OCI-LY3 (cell line): ENCODE results near the gene AXIN2.

ENCODE experiments used
- EZH2phosphoT487 ChIP-seq: fragments of 200-600 bp; shearing (Covaris generic); IDR thresholded peaks from 2 replicates; pipeline ENCODE4 v1.6.1; 2018; ENCODE audit warnings: antibody characterized with exemption, mixed run types, low read depth
- TF ChIP-seq, protein P1 (sequence below): fragments of 200-600, 300-600 bp; sonication (generic); IDR thresholded peaks from 2 replicates; pipeline ENCODE4 v1.5.1; 2014; ENCODE audit warnings: antibody characterized with exemption, low read length, low read depth

DNA sequence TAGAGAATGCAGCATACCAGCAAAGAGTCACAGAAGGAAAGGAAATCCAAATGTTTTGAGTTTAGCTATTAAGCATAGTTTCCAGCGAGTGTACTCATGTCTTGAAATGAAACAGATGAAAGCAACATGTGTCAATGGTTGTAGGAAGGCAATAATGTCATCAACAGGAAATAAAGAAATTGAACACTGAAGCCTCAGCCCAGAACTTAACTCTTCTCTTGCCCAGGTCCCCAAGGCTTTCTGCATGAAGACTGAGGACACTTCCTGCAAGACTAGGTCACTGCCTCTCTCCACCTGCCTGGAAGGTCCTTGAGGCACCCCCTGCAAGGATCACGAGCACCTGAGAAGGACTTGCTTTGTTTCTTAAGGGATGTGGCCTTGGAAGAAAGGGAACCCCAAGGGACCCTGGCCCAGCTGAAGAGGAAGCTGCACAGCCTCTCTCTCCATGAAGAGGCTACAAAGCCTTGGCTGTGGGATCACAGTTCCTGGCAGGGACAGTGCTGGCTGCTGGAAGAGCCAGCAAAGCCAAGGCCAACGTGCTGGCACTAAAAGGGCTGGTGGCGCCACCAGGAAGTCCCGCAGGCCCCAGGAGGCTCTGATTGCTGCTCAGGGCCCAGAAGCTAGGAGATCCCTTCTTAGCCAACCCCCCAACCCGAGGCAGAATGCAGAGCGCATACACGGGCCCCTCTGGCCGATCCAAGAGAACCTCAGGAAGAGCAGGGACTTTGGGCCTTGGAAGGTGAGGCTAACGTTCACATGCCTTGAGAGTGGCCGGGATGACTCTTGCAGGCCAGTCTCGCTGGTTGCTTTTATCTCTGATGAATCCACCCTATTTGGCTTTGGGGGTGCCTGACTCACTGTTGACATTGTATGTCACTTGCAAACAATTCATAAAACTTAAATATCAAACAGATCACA, 23.4 kb upstream of the AXIN2 start:
- TF ChIP-seq, protein P1, sequence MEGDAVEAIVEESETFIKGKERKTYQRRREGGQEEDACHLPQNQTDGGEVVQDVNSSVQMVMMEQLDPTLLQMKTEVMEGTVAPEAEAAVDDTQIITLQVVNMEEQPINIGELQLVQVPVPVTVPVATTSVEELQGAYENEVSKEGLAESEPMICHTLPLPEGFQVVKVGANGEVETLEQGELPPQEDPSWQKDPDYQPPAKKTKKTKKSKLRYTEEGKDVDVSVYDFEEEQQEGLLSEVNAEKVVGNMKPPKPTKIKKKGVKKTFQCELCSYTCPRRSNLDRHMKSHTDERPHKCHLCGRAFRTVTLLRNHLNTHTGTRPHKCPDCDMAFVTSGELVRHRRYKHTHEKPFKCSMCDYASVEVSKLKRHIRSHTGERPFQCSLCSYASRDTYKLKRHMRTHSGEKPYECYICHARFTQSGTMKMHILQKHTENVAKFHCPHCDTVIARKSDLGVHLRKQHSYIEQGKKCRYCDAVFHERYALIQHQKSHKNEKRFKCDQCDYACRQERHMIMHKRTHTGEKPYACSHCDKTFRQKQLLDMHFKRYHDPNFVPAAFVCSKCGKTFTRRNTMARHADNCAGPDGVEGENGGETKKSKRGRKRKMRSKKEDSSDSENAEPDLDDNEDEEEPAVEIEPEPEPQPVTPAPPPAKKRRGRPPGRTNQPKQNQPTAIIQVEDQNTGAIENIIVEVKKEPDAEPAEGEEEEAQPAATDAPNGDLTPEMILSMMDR: no peak
- no peak for TF ChIP-seq EZH2phosphoT487
